HG02759 (cell line): Measurements from ENCODE around the gene GNAT1.

Source experiments
- ATAC-seq: cut with Tn5 transposase; IDR thresholded peaks from one replicate; pipeline ENCODE4 v1.9.1; 2021; ENCODE audit warnings: mild to moderate bottlenecking, moderate library complexity; ENCODE audit not compliant: unreplicated experiment

Gene GNAT1

DNA sequence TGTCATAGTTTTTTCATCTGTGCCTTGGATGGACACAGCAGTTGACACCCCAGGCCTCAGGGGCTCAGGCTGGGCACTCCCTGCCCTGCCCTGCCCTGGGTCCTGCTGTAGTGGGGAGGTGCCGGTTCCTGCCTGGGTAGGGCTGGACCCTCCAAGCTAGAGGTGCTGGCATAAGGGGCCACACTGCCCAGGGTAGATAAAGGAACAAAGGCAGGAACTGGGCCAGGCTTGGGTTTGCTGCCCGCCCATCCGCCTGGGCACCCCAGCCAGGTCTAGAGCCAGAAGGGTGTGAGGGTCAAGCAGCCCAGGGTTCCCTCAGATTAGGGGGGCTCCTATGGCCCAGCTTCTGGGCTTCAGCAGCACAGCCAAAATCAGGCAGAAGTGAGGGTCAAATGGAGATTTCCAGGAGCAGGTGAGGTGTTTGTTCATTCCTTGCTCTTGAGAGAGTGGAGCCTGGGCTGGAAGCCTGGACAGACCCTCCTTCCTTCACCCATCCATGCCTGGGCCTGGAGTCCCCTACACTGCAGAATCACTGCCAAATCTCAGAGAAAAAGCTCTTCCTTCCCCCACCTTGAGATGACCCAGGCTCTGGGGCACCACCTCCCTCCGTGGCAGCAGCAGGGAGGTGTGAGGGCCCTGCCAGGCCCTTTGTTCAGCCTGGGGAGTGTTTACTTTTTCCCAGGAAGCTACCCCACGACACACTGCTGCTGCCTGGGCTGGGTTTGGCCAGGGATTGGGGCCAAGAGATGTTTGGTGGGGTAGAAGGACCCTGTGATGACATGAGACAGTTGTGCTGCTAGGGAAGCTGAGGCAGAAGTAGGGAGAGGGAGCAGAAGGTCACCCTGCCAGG lies 29.2 kb upstream of the GNAT1 start:
- ATAC-seq, result no peak

DNA sequence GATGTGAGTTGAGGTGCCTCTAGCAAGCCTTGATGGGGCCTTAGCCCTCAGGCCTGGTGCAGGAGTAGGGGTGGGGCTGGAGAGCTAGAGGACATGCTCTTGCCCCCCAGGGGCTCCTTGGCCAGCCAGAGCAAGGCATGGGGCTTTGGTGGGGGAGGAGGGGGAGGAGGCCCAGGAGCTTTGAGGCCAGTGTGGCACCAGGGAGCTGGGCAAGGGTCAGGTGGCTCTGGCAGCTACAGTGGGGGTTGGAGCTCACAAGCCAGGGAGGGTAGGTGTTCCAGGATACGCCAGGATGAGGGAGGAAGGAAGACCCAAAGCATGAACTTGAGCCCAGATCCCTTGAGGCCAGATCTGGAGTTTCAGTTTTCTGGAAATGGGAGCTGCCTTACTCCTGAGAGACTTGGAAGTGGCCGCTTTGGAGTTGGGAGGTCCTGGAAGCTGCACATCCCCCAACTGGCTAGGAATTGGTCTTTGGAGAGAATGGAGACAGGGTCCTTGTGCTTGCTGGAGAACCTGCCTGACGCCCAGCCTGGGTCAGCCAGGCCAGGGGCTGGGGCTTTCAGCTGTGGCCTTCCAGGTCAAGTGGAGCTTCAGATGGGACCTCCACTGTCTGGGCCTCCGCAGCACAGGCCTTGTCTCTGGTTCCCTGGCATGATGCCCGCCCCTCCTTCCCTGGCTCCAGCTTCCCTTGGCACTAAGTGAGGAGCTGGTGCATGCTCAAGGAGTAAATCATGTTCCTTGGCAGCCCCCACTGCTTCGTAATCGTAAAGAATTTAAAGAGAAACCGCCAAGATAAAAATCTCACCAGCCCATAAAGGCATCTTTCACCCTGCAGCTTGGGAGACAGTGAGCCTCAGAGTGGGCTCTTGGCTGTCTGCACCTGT lies 27.6 kb upstream of the GNAT1 start:
- no peak for ATAC-seq

DNA sequence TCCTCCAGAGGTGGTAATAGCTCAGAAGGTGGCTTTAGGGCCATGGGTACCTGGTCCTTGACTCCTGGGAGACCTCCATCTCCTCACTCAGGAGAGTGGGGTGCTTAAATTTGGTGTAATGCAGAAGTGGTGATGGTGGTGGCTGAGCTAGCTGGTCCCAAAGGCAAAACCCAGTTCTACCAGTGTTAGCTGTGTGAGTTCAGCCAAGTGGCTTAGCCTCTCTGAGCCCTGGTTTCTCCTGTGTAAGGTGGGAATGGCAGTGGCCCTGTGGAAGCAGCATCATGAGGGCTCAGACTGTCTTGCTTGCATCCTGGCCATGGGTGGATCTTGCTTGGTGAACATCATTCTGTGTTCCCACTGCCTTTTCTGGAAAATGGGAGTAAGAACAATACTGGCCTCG lies 26.9 kb upstream of the GNAT1 start:
- no peak for ATAC-seq

DNA sequence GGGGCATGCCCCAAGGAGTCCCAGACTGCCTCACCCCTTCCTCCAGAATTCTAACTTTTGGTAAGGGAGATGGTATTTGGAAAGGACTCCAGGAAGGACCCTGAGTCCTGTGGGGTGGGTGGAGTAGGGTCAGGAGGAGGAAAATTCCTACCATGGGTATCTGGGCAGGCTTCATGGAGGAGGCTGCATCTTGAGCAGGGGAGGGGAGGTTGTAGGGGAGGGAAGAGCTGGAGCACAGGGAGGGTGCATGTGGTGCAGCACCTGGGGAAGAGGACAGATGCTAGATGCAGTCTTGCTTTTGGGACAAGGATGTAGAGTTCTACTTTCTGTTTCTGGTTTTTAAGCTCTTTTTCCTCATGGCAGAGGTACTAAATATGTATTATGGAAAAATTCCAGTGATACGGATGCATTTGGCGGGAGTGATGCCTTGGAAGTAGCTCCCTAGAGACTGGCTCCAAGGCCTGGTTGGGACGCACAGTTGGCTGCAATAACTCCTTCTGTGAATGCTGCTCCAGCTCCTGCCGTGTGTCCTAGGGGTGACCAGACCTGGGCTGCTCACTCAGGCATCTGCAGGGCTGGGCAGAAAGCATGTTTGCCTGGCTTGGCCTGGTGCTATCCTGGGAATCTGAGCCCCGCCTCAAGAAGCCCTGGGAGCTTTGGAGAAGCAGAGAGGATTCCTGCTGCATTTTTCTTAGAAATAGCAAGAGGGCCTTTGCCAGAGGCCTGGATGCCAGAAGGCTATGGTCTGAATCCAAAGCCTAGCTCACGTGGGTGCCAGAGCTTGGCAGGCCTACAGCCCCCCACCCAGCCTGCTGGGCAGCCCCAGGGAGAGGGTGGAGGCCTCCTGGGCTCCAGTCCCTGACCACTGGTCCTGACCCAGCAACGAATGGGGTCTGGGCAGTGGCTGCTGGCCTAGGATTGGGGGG lies 26.2 kb upstream of the GNAT1 start:
- ATAC-seq, result no peak

DNA sequence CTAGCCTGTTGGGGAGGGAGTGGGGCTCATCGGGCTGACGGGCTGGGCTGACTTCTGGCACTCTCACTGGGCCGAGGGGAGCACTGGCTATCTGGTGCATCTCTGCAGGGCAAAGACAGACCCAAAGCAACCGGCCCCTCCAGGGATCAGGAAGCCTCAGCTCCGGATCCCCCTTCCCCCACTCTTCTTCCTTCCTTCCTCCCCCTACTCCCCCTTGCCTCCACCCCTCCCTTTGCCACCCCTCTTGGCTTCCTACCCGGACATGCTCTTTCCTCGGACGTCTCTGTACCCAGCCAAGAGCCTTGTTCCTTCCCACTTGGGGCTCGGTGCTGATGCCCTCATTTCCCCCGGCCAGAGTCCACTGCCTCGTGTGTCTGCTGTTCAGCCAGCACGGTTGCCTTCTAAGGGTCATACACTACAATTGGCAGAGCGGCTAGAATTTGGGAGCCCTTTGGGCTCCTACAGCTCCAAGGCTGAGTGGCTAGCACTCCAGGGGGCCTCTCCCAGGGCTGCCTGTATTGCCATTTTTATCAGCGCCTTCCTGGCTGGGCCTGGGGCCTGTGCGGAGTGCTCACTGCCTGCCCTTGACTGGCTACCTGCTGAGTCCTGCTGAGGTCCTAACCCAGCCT lies 25.4 kb upstream of the GNAT1 start:
- no peak for ATAC-seq

DNA sequence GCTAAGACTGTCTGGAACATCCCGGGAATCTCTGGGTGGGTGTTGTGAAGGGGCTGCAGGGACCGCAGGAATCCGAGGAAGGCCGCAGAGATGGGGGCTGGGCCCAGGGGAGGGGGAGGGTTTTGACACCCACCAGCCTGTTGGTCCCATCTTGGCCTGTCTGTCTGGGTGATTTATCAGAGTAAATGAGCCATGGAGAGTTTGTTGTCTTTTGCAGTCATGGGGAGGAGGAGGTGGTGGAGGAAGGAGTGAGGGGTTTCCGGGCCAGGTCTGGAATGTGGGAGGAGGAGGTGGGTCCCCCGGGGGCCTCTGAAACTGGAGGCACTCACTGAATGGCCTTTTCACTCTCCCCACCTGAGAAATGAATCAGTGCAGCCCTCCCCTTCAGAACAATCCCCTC lies 24.8 kb upstream of the GNAT1 start:
- ATAC-seq, result no peak

DNA sequence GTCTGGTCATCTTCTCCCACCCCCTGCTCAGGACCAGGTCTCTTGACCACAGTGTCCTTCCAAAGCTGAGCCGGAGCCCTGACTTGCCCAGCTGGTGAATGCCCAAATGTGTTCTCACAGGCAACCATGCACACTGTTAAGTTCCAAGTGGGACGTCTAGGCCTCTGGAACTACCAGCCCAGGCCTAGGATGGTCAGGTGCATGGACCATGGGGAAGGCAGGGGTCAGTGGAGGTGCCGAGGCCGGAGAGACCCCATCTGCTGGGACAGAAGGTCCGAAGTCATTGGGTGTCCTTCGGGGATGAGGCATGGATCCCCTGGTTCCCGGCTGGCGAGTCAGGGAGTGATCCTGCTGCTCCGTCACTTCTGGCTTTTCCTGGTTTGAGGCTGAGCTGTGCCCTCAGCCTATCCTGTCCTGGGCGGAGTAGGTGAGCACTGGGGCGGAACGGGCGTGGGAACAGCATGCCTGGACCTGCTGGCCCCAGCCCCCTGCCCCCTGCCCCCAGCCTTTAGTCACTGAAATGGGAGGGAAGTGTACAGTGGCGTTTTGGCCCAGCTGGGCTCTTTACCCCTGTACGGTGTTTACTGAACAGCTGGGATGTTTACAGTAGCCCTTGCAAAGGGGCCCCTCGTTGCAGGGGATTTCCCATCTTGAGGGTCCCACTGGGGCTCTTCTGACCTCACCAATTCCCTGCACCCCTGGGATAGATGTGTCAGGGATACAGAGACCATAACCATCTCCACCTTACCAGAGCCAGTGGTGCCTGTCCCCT lies 24.2 kb upstream of the GNAT1 start:
- no peak for ATAC-seq

DNA sequence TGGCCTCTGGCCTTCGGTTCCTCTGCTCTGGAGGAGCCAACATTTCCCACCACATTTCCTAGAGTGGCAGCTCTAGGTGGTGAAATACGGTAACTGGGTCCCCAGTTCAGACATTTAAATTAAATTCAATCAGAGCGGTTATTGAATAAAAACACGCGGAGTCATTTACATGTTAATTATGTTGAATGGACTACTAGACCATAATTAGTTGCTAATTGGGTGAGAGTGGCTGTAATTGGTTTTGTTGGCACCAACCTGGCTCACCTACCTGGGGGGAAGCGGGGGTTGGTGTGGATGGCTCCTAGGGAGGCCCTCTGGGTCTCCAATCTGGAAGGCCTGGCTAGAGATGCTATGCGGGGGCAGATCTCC lies 23.6 kb upstream of the GNAT1 start:
- ATAC-seq, result no peak

DNA sequence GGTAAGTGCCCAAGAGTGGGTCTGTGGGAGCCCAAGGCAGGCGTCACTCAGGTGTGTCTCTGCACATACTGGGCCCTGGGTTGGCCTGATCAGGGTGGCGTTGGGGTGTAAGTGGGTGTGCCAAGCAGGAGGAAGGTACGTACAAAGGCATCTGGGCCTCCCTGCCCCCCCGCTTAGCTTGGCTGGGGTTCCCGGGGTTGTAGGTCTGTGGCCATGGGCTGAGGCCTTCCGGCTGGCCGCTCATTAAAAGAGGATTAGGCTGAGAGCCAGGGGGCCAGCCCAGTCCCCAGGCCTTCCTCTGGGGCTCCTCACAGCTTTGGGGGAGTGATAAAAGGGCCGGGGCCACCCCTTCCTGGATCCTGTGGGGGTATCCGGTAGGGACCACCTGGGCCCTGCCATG lies 23.0 kb upstream of the GNAT1 start:
- ATAC-seq, result no peak

DNA sequence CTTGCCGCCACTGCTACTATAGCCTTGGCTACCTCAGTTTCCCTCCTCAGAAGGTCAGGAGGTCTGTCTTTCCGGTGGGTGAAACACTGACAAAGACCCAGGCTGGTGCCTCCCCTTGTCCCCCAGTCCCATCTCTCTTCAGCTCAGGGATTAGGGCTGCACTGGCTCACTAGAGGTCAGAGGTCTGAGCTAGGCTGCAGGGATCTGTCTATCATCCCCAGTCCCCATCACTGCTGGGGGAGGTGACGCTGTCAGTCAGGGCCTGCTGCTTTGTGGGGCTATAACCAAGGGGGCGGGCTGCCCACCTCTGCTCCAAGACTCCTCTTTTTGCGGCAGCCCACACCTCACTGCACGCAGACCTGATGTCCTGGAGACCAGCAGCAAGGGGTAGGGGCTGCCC lies 22.6 kb upstream of the GNAT1 start:
- no peak for ATAC-seq

DNA sequence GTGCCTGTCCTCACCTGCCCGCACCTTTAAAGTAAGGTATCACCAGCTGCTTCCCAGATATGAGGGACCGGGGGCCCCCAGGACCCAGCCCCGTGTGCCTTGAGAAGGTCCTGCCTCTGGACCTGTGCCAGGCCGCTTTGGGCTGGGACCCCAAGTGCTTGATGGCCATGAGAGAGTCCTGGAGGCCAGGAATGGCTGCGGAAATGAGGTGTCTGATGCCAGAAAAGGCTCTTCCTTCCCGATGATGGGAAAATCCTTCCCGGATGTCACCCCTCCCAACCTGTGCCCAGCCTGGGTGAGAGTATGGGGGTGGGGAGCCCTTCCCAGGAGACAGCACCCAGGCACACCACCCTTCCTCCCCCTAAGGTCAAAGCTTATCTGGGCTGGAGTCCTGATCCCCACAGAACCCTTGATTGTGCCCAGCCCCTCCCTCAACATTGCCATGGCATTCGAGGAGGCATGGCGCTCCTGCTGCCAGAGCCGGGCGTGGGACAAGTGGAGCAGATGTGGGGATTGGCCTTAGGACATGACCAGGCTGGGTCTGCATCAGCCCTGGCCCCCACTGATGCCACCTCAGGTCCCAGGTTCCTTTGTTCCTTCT lies 22.1 kb upstream of the GNAT1 start:
- ATAC-seq, result no peak

DNA sequence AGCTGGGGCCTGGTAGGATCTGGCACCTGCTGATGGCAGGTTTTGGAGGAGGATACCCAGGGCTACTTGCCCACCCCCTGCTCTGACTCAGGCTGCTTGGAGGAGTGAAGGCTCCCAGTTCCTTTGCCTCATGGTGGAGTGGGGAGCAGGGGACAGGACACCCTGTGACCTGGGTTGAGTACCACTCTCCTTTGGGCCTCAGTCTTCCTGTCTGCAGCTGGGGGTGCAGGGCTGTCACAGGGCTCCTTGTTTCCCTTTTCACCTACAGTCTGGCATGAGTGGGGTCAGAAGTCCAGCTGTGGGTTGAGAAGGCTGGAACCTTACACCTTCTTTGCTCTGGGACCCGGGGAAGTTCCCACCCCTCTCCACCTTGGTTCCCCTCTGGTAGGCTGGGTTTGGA lies 21.6 kb upstream of the GNAT1 start:
- no peak for ATAC-seq

DNA sequence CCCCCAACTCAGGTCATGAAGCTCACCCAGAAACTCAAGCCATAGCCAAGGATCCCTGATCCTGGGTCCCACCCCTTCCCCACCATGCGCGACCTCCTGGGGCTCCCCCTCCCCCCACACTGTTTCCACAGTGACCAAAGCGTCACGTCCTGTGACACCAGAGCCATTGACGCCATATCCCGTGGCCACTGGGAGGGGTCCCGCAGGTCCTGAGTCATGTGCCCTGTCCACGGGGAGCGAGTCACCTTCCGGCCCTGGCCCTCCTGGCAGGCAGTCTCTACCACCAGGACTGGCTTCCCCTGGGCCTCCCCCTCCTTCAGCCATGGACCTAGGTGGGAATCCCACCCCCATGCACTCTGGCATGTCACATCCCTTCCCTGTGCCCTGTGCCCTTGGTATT lies 20.7 kb upstream of the GNAT1 start:
- ATAC-seq, result no peak

DNA sequence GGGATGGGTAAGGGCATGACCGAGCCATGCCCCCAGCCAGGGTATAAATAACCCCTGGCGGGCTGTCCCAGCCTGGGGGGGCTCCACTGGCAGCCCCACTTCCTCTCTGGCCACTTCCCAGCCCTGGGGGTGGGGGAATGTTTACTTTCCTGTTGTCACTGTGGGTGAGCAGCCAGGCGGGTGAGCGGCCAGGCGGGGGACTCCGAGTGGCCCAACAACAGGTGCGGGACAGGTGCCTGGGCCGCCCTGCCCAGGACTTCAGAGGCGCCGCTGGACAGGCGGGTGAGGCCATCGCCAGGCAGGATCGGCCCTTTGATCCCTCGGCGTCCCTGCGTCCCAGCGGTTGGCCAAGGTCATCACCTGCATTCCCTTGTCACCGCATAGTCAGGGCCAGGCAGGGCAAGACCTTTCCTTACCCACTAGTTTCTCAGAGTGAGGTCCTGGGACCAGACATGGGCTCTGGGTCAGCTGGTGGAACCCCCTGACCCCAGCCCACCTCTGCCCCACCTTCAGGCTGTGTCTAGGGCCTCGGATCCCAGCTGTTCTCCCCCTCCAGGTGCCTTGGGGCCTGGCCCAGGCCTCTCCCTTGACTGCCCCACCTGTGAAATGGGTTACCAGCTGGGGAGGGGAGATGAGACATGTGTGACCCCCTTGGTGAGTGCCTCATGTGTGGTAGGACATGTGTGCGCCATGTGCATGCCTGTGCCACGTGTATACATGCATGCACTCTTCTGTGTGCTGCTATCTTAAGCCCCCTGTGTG lies 19.7 kb upstream of the GNAT1 start:
- ATAC-seq, result no peak

DNA sequence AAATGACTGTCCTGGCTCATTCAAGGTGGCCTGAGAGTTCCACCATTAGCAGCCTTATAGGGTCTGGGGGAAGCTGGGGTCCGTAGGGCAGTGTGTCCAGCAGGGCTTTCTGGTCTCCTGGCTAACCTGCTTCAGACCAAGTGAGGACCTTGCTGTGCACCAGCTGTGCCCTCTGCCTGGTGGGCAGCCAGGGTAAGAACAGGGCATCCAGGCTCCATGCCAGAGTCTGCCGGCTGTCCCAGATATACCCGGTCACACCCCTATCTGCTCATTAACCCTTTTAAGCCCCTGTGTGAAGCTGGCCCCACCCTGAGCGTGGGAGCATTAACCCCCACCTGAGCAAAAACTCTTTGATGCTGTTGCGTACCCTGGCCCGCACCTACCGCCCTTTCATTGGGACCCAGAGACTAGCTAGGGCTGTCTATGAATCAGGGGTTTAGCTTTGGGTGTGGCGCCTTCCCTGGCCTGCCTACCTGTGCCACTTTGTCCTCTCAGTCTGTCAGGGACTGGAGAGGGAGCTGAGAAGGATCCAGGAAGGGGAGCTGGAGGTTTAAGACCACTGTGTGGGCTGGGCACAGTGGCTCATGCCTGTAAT lies 18.7 kb upstream of the GNAT1 start:
- ATAC-seq, result no peak

DNA sequence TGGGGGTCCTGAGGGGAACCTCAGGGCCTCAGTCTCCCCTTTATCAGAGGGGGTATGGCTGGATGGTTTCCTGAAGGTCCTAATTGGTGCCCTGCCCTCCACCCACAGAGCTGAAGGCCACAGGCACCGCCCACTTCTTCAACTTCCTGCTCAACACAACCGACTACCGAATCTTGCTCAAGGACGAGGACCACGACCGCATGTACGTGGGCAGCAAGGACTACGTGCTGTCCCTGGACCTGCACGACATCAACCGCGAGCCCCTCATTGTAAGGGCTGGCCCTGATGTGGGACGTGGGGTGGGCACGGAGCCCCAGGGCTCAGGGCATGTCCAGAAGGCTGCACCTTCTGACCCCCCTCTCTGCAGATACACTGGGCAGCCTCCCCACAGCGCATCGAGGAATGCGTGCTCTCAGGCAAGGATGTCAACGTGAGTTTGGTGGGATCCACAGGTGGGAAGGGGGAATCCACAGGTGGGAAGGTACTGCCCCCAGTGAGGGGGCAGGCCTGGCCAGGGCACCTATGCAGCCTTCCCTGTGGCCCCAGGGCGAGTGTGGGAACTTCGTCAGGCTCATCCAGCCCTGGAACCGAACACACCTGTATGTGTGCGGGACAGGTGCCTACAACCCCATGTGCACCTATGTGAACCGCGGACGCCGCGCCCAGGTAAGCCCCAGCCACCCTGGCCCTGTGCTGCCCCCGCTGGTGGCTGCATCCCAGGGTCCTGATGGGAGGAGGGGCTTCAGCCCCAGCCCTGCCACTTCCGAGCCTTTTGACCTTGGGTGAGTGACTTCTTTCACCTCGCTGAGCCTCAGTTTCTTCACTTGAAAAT lies 17.5 kb upstream of the GNAT1 start:
- no peak for ATAC-seq

DNA sequence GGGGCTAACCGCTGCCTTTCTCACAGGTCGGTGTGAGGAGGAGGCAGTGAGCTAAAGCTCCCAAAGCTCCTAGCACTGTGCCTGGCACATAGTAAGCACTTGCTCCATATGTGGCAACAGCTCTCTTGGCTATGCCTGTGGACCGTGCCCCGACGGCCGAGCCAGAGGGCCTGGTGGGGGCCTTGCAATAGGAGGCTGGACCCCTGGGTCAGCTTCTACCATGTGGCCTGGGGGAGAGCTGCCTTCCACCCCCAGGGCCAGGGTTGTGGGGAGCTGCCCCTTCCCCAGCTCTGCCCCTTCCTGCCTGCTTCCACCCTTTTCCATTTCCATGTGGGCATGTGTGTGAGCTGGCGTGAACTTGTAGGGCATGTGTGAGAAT lies 16.9 kb upstream of the GNAT1 start:
- ATAC-seq, result no peak
